Measurements from ENCODE around the gene WDSUB1.

DNA sequence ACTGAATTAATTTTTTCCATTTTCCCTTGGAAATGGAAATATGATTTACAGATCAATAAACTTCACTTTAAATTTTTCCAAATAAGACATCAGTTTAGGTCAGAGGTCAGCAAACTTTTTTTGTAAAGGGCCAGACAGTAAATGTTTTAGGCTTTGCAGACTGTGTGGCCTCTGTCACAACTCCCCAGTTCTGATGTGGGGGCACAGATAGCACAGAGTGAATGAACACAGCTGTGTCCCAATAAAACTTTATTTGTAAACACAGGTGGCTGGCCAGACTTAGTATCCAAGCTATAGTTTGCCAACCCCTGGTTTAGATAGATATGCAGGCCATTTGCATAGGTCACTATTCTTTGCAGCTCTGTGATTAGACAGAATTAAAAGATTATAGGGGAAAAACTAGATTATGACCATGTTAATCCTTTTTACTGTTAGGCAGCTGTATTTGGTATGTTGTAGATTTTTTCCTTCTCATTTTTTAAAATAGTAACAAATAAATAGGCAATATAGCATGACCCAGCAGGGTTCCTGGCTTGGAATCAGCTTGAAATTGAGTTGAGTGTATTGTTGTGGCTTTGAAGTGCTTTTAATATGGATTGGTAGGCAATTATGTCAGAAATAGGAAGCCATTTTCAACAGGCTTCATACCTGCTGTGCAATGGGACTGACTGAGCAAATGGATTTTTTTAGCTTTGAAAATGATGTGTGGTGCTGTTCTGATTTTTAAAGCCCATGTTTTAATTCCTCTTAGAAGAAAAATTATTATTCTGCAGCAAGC lies 59.7 kb downstream of the WDSUB1 start:
- no peak for TF ChIP-seq POLR2A (IDR thresholded peaks at IDR 0.05)
- TF ChIP-seq, protein P1, sequence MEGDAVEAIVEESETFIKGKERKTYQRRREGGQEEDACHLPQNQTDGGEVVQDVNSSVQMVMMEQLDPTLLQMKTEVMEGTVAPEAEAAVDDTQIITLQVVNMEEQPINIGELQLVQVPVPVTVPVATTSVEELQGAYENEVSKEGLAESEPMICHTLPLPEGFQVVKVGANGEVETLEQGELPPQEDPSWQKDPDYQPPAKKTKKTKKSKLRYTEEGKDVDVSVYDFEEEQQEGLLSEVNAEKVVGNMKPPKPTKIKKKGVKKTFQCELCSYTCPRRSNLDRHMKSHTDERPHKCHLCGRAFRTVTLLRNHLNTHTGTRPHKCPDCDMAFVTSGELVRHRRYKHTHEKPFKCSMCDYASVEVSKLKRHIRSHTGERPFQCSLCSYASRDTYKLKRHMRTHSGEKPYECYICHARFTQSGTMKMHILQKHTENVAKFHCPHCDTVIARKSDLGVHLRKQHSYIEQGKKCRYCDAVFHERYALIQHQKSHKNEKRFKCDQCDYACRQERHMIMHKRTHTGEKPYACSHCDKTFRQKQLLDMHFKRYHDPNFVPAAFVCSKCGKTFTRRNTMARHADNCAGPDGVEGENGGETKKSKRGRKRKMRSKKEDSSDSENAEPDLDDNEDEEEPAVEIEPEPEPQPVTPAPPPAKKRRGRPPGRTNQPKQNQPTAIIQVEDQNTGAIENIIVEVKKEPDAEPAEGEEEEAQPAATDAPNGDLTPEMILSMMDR (IDR thresholded peaks at IDR 0.05), result no peak

Data from testis (tissue), 2 donors.